ENCODE results near the gene MPND. TPM values are rescaled to one million over a fixed set of nuclear protein-coding genes. Genes with fewer than 3 reads are reported as not detected.

Gene MPND
- total and polyA plus RNA-seq, 10 of the 15 experiments (the other 5 are each of a cell fraction or from before 2014, with no cell fraction given), result 0.79 to 18.3 (median 6.0) TPM

GRCh38 chr19:4361152-4362046 lies 18.0 kb downstream of the MPND start (continued):
- no peak for TF ChIP-seq RELA (IDR thresholded peaks at IDR 0.05; ENCODE audit: borderline replicate concordance, partially characterized antibody)
- no peak for TF ChIP-seq MEF2A (IDR thresholded peaks at IDR 0.05; ENCODE audit: insufficient read depth, low read depth, low read length)

DNA sequence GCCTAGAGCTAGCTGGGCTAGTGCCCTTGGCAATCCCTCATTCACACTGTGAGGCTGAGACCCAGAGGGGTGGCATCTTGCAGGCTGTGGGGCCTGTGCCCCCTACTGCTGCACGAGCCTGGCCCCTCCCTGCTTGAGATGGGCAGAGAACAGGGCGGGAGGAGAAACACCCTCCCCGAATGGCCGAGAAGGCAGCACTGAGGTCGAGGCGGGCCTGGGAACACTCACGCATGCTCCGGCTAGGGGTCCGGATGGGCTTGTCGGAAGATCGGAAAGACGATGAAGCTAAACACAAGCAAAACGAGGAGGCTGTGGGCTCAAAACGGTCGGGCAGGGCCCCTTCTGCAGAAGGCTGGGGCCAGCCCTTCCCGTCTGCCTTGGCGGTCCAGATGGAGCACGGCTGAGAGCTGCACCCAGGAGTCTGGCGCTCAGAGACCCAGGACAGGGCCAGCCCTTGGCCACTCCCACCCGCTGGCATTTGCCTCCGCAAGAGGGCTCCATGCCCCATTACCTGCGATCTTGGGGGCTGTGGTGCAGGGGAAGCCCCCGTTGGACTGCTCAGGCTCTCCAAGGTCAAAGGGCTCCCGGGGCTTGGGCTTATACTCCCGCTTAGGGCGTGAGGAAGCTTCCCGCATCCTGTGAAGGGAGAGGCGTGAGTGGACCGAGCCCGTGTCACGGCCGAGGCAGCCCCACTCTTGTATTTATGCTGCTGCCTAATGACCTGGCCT lies 18.9 kb downstream of the MPND start:
- H3K4me1 ChIP-seq (ENCODE audit: control insufficient read depth, insufficient read depth, low read length), result no peaks in the 10 kb centered on the region
- no peak overlapping the region for H3K27ac ChIP-seq (ENCODE audit: control insufficient read depth, insufficient read depth)
- in situ Hi-C loops (cut with MboI), result no loop called here
- no peak for DNase-seq (ENCODE audit: low read depth, low spot score)
- no peak for FAIRE-seq
- no peak for ATAC-seq
- ChIA-PET POLR2A (interaction anchor here (1.1 kb wide), 1 partner anchor 19 kb away, joined by 4 read pairs; the partner anchor contains the start of gene MPND), RAD21 (ENCODE audit: unreplicated experiment) (no interaction called here), SMC1A (ENCODE audit: uncharacterized antibody, unreplicated experiment) (no interaction called here), CTCF (interaction anchor here (1.3 kb wide), 1 partner anchor 19 kb away, joined by 3 read pairs; no protein-coding TSS in a partner anchor)
- H3K79me2 ChIP-seq (ENCODE audit: control insufficient read depth, insufficient read depth, low read length), result no peaks in the 10 kb centered on the region
- peaks cover 22 to 56% of the 10 kb centered on the region in 2 experiments; a peak in 3 of 4 replicates for H3K36me3 ChIP-seq (ENCODE audit: control insufficient read depth in 2 of 2, insufficient read depth in 2 of 2, low read length in 1 of 2)
- H2AFZ ChIP-seq (ENCODE audit: control insufficient read depth, low read depth, low read length), result no peak overlapping the region
- BruUV-seq (replicated peaks), result no TSS peak
- no peak overlapping the region for H3K4me2 ChIP-seq (ENCODE audit: control insufficient read depth, insufficient read depth)
- H4K20me1 ChIP-seq (ENCODE audit: control insufficient read depth, insufficient read depth), result no peaks in the 10 kb centered on the region
- H3K4me3 ChIP-seq, result no peak overlapping the region
- H3K27me3 ChIP-seq (replicated peaks in 1 of 2; ENCODE audit: control insufficient read depth in 2 of 2, insufficient read depth in 2 of 2, low read length in 1 of 2), result no peaks in the 10 kb centered on the region
- intact Hi-C loops (cut with micrococcal nuclease; ENCODE audit: unreplicated experiment), result no loop called here
- TF ChIP-seq POLR2A (IDR thresholded peaks at IDR 0.05; ENCODE audit: low read depth, low read length) (peak; percentile 3; the same call in 1 of the 2 replicates), ZNF217 (IDR thresholded peaks at IDR 0.05) (no peak)
- no peaks in the 10 kb centered on the region for H3K9me3 ChIP-seq (replicated peaks; ENCODE audit: control insufficient read depth, insufficient read depth, low read length)
- WGBS (ENCODE audit: insufficient coverage, insufficient replicate concordance, low lambda C conversion rate, missing lambda C conversion rate), result 88% methylated on average over 32 of the region's 32 CpGs
- no peak overlapping the region for H3K9ac ChIP-seq (ENCODE audit: control insufficient read depth, insufficient read depth, low read length)

All from GM12878 (cell line).